IMR-90 (cell line): ENCODE results near the gene PTPN11. TPM values are rescaled to one million over a fixed set of nuclear protein-coding genes. Genes with fewer than 3 reads are reported as not detected.

Source experiments
- ATAC-seq: fragments of 200-7000 bp; cut with Tn5 transposase; 2 replicates; pipeline ENCODE4 v1.9.1; 2020; ENCODE audit warnings: low read depth, mild to moderate bottlenecking, moderate library complexity
- BruUV-seq: library from RNA; stranded (reverse); fragments of 400-500 nt; replicated peaks from 2 replicates; lab custom pipeline; 2021; lab: Mats Ljungman, UMichigan
- CTCF ChIA-PET: fragments of 300-600 bp; formaldehyde crosslinking; extraction: SDS; loops from one replicate; lab custom pipeline; 2021; ENCODE audit warnings: antibody characterized with exemption; lab: Yijun Ruan, JAX
- POLR2A ChIA-PET: fragments of 300-600 bp; sonication (Branson Sonifier 250); formaldehyde crosslinking; loops from one replicate; lab custom pipeline; 2022; ENCODE audit warnings: antibody characterized with exemption; ENCODE audit not compliant: unreplicated experiment; lab: Charles Lee
- DNase-seq: peaks from one replicate; pipeline ENCODE4 v3.0.0; 2013
- H2AFZ ChIP-seq: replicated peaks from 2 replicates; pipeline ENCODE3; 2013; ENCODE audit warnings: low read length, mild to moderate bottlenecking; ENCODE audit not compliant: poor library complexity
- H2AK5ac ChIP-seq: 2 replicates; pipeline ENCODE4 v1.6.1; 2013; ENCODE audit warnings: low read depth, low read length, inconsistent platforms
- H2AK9ac ChIP-seq: replicated peaks from 2 replicates; pipeline ENCODE3; 2013; ENCODE audit warnings: mild to moderate bottlenecking, low read depth, low read length, moderate library complexity; ENCODE audit not compliant: poor library complexity
- H2BK120ac ChIP-seq: 2 replicates; pipeline ENCODE4 v1.6.1; 2013; ENCODE audit warnings: low read depth, low read length, inconsistent platforms
- H2BK15ac ChIP-seq: 3 replicates; pipeline ENCODE4 v1.6.1; 2013; ENCODE audit warnings: low read depth, low read length, inconsistent platforms
- H2BK20ac ChIP-seq: 2 replicates; pipeline ENCODE4 v1.6.1; 2013; ENCODE audit warnings: low read depth, mild to moderate bottlenecking, inconsistent platforms, low read length, moderate library complexity
- H2BK5ac ChIP-seq: 2 replicates; pipeline ENCODE4 v1.6.1; 2013; ENCODE audit warnings: mild to moderate bottlenecking, low read depth, low read length, inconsistent platforms; ENCODE audit not compliant: poor library complexity, severe bottlenecking
- H3K14ac ChIP-seq: replicated peaks from 2 replicates; pipeline ENCODE4 v1.6.1; 2013; ENCODE audit warnings: low read depth, low read length, inconsistent platforms
- H3K18ac ChIP-seq: 2 replicates; pipeline ENCODE4 v1.6.1; 2013; ENCODE audit warnings: low read depth, low read length, control low read depth
- H3K23ac ChIP-seq: 2 replicates; pipeline ENCODE4 v1.6.1; 2013; ENCODE audit warnings: low read depth, low read length, inconsistent platforms
- H3K27ac ChIP-seq: 2 replicates; pipeline ENCODE4 v1.5.1; 2013; ENCODE audit warnings: mild to moderate bottlenecking, control low read depth, low read length; ENCODE audit not compliant: insufficient read depth
- H3K27me3 ChIP-seq: 2 replicates; pipeline ENCODE4 v1.6.1; 2013; ENCODE audit warnings: low read length; ENCODE audit not compliant: control insufficient read depth, insufficient read depth
- H3K36me3 ChIP-seq: 2 replicates; pipeline ENCODE4 v1.6.1; 2013; ENCODE audit warnings: low read length, mixed read lengths; ENCODE audit not compliant: control insufficient read depth, insufficient read depth
- H3K4ac ChIP-seq: 2 replicates; pipeline ENCODE4 v1.6.1; 2013; ENCODE audit warnings: low read depth, low read length, inconsistent platforms
- H3K4me1 ChIP-seq: 2 replicates; pipeline ENCODE4 v1.6.1; 2013; ENCODE audit warnings: low read length, mixed read lengths; ENCODE audit not compliant: control insufficient read depth, insufficient read depth
- H3K4me2 ChIP-seq: 2 replicates; pipeline ENCODE4 v1.6.1; 2013; ENCODE audit warnings: low read depth, mild to moderate bottlenecking, control low read depth, low read length, moderate library complexity
- H3K4me3 ChIP-seq: 2 replicates; pipeline ENCODE4 v1.5.1; 2013; ENCODE audit warnings: low read depth, mild to moderate bottlenecking, control low read depth, low read length, moderate library complexity; ENCODE audit not compliant: insufficient read depth
- H3K56ac ChIP-seq: 2 replicates; pipeline ENCODE4 v1.6.1; 2013; ENCODE audit warnings: low read length, inconsistent platforms; ENCODE audit not compliant: insufficient read depth; ENCODE audit errors: extremely low read depth
- H3K79me1 ChIP-seq, 2 experiments: 2 replicates each; pipeline ENCODE4 v1.6.1; 2013; ENCODE audit warnings: low read length in 2 of 2, inconsistent platforms in 1 of 2, low read depth in 1 of 2
- H3K9ac ChIP-seq: 2 replicates; pipeline ENCODE4 v1.6.1; 2013; ENCODE audit warnings: low read depth, low read length, control low read depth
- H3K9me1 ChIP-seq: 2 replicates; pipeline ENCODE4 v1.6.1; 2013; ENCODE audit warnings: low read length, inconsistent platforms; ENCODE audit not compliant: insufficient read depth
- H3K9me3 ChIP-seq: 2 replicates; pipeline ENCODE4 v1.6.1; 2013; ENCODE audit warnings: low read length; ENCODE audit not compliant: control insufficient read depth, insufficient read depth
- H4K20me1 ChIP-seq: 2 replicates; pipeline ENCODE4 v1.6.1; 2013; ENCODE audit warnings: low read length, inconsistent platforms; ENCODE audit not compliant: insufficient read depth
- H4K5ac ChIP-seq: 2 replicates; pipeline ENCODE4 v1.6.1; 2013; ENCODE audit warnings: mild to moderate bottlenecking, low read depth, low read length, control low read depth
- H4K8ac ChIP-seq, 2 experiments: 2 replicates each; pipeline ENCODE4 v1.6.1; 2013; ENCODE audit warnings: low read depth in 2 of 2, low read length in 2 of 2, control low read depth in 1 of 2, inconsistent platforms in 1 of 2
- H4K91ac ChIP-seq: 2 replicates; pipeline ENCODE4 v1.6.1; 2013; ENCODE audit warnings: low read depth, low read length, inconsistent platforms; ENCODE audit not compliant: insufficient read depth
- BHLHE40 ChIP-seq: fragments of 150-350 bp; IDR thresholded peaks from 2 replicates; pipeline ENCODE4 v1.6.1; 2016; ENCODE audit warnings: mild to moderate bottlenecking, low read depth, low read length
- CEBPB ChIP-seq: IDR thresholded peaks from 2 replicates; pipeline ENCODE4 v1.6.1; 2012; ENCODE audit warnings: low read depth, low read length, improper control_type of control experiment
- MAZ ChIP-seq: IDR thresholded peaks from 2 replicates; pipeline ENCODE4 v1.6.1; 2012; ENCODE audit warnings: low read depth, mild to moderate bottlenecking, low read length, improper control_type of control experiment, moderate library complexity, borderline replicate concordance
- RCOR1 ChIP-seq: IDR thresholded peaks from 2 replicates; pipeline ENCODE4 v1.6.1; 2012; ENCODE audit warnings: mild to moderate bottlenecking, low read length, improper control_type of control experiment; ENCODE audit not compliant: insufficient replicate concordance
- WGBS, 2 experiments: methylation state at CpG; one replicate each; pipeline versions ENCODE4 v1.1.5 to v1.1.7; 2013; ENCODE audit warnings: missing lambda C conversion rate in 2 of 2; ENCODE audit not compliant: insufficient read length in 1 of 2; ENCODE audit errors: extremely low coverage in 2 of 2; 5-methylcytosine and 5-hydroxymethylcytosine counted together
- dilution Hi-C: fragments of 300-500 bp; cut with HindIII; formaldehyde crosslinking; loops from one replicate; pipeline ENCODE4 v1.14.3; 2018; ENCODE audit warnings: low sequenced_read_pairs; ENCODE audit not compliant: unreplicated experiment
- in situ Hi-C: fragments of 300-500 bp; cut with MboI; formaldehyde crosslinking; loops from 3 replicates; pipeline ENCODE4 v1.14.3; 2019; ENCODE audit warnings: low sequenced_read_pairs, inconsistent platforms, mixed read lengths
- intact Hi-C: fragments of 100-400 bp; cut with micrococcal nuclease; formaldehyde crosslinking; loops from 2 replicates; pipeline ENCODE4 v1.10.0; 2022
- polyA plus RNA-seq, 3 experiments: library from polyadenylated mRNA; depleted of rRNA; stranded (reverse); fragments of >200 nt; gene quantifications; 2 replicates each; pipeline ENCODE4 v1.2.3, GENCODE V29; 2012; ENCODE audit warnings: low replicate concordance in 1 of 3
- total RNA-seq: library from RNA; depleted of rRNA; stranded (reverse); fragments of >200 nt; gene quantifications from 2 replicates; pipeline ENCODE4 v1.2.3, GENCODE V29; 2012

The PTPN11 gene
- total and polyA plus RNA-seq, 2 of the 4 experiments (the other 2 are of a cell fraction), result 52.9 to 135 TPM

DNA sequence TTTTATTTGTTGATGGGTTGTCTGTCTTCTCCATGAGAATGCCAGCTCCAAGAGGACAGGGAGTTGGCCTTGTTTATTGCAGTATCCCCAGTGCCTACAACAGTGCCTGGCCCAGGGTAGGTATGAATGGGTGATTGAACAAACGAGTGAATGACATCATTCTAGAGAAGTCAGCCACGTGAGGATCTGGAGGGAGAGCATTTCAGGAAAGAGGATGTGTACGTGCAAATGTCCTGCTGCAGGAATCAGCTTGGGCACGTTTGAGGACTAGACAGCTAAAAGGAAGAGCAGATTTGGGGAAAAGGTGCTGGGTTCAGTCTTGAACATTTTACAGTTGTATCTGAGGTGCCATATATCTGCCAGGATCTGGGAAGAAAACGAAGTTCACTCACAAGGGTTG lies 97.1 kb downstream of the PTPN11 start:
- BruUV-seq, result no TSS peak
- TF ChIP-seq RCOR1, result no peak
- no peak for TF ChIP-seq MAZ
- TF ChIP-seq BHLHE40, result no peak
- TF ChIP-seq CEBPB, result no peak
- POLR2A ChIA-PET, result no interaction called here

More for the DNA sequence above, 97.1 kb downstream of the PTPN11 start:
- no peak overlapping the region for H3K14ac ChIP-seq
- no peak overlapping the region for H2AK9ac ChIP-seq
- H3K18ac ChIP-seq, result no peak overlapping the region
- H3K79me1 ChIP-seq, result no peaks in the 10 kb centered on the region
- no peak overlapping the region for H2BK15ac ChIP-seq
- H3K4me3 ChIP-seq, result no peak overlapping the region
- H4K20me1 ChIP-seq, result no peaks in the 10 kb centered on the region
- H3K9me3 ChIP-seq, result no peaks in the 10 kb centered on the region
- H3K4me2 ChIP-seq, result no peak overlapping the region
- dilution Hi-C loops (no loop called here), intact Hi-C loops (no loop called here), in situ Hi-C loops (no loop called here)
- DNase-seq (no peak), ATAC-seq (no peak)
- no peak overlapping the region for H4K5ac ChIP-seq
- no peak overlapping the region for H2BK5ac ChIP-seq
- no peak overlapping the region for H3K23ac ChIP-seq
- no peak overlapping the region for H4K91ac ChIP-seq
- no peaks in the 10 kb centered on the region for H3K9me1 ChIP-seq
- no peak overlapping the region for H3K27ac ChIP-seq
- CTCF ChIA-PET, result no interaction called here
- no peak overlapping the region for H3K56ac ChIP-seq
- peaks cover 4% of the 10 kb centered on the region; the same call in 1 of the 2 replicates for H3K36me3 ChIP-seq
- H4K8ac ChIP-seq, result no peak overlapping the region
- 80% methylated on average over 4 of the region's 5 CpGs; no CpG with 5 or more reads in 1 of the 2 experiments for WGBS, 2 experiments
- H2BK120ac ChIP-seq, result no peak overlapping the region
- no peak overlapping the region for H2BK20ac ChIP-seq
- H3K4me1 ChIP-seq, result no peaks in the 10 kb centered on the region
- no peak overlapping the region for H2AFZ ChIP-seq
- H3K4ac ChIP-seq, result no peak overlapping the region
- no peak overlapping the region for H3K9ac ChIP-seq
- no peaks in the 10 kb centered on the region for H3K27me3 ChIP-seq
- no peak overlapping the region for H2AK5ac ChIP-seq
